Ectodermal cell (in vitro differentiated cells): Measurements from ENCODE around the gene SIGLEC8.
"Not testable (repeated sequence)": the region's sequence is repeated elsewhere in the genome, so short reads cannot be mapped to it uniquely, and the experiment has no call there.

ENCODE experiments used
- H3K27ac ChIP-seq: 2 replicates; pipeline ENCODE4 v1.7.0; 2013; ENCODE audit warnings: mild to moderate bottlenecking, low read depth, low read length; ENCODE audit not compliant: insufficient read depth, poor library complexity, severe bottlenecking
- H3K27me3 ChIP-seq: 2 replicates; pipeline ENCODE4 v1.7.0; 2013; ENCODE audit warnings: mild to moderate bottlenecking, low read length; ENCODE audit not compliant: insufficient read depth, control insufficient read depth, poor library complexity, severe bottlenecking
- H3K36me3 ChIP-seq: one replicate; pipeline ENCODE4 v1.7.0; 2013; ENCODE audit warnings: low read length; ENCODE audit not compliant: control insufficient read depth, insufficient read depth
- H3K4me1 ChIP-seq: one replicate; pipeline ENCODE4 v1.7.0; 2013; ENCODE audit warnings: low read length; ENCODE audit not compliant: control insufficient read depth, insufficient read depth
- H3K4me3 ChIP-seq: 2 replicates; pipeline ENCODE4 v1.7.0; 2013; ENCODE audit warnings: low read depth, low read length, control low read depth; ENCODE audit not compliant: insufficient read depth
- H3K9me3 ChIP-seq: 2 replicates; pipeline ENCODE4 v1.7.0; 2013; ENCODE audit warnings: mild to moderate bottlenecking, low read length, moderate library complexity; ENCODE audit not compliant: control insufficient read depth
- WGBS, 2 experiments: methylation state at CpG; one replicate each; pipeline ENCODE4 v1.1.7; 2013; ENCODE audit warnings: missing lambda C conversion rate in 2 of 2; 5-methylcytosine and 5-hydroxymethylcytosine counted together

Gene SIGLEC8

GRCh38 chr19:51448011-51448410 is 10.2 kb downstream of the SIGLEC8 start:
- Histone ChIP-seq H3K4me1 (no peaks in the 10 kb centered on the region), H3K27me3 (no peaks in the 10 kb centered on the region), H3K36me3 (no peaks in the 10 kb centered on the region), H3K9me3 (no peaks in the 10 kb centered on the region), H3K4me3 (no peak overlapping the region), H3K27ac (no peak overlapping the region)
- 88 to 92% methylated on average over 7 of the region's 7 CpGs for WGBS, 2 experiments

DNA sequence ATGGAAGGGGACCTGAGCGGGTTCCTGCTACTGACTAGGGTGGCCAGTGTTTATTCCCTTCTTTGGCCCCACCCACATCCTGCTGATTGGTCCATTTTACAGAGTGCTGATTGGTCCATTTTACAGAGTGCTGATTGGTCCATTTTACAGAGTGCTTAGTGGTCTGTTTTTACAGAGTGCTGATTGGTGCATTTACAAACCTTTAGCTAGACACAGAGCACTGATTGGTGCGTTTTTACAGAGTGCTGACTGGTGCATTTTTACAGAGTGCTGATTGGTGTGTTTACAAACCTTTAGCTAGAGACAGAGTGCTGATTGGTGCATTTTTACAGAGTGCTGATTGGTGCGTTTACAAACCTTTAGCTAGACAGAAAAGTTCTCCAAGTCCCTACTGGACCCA is 10.7 kb downstream of the SIGLEC8 start:
- WGBS, 2 experiments = 88 to 89% methylated on average over 3 of the region's 3 CpGs
- H3K4me3 ChIP-seq, H3K4me1 ChIP-seq, H3K36me3 ChIP-seq, H3K27ac ChIP-seq, H3K9me3 ChIP-seq, H3K27me3 ChIP-seq: not testable (repeated sequence)

DNA sequence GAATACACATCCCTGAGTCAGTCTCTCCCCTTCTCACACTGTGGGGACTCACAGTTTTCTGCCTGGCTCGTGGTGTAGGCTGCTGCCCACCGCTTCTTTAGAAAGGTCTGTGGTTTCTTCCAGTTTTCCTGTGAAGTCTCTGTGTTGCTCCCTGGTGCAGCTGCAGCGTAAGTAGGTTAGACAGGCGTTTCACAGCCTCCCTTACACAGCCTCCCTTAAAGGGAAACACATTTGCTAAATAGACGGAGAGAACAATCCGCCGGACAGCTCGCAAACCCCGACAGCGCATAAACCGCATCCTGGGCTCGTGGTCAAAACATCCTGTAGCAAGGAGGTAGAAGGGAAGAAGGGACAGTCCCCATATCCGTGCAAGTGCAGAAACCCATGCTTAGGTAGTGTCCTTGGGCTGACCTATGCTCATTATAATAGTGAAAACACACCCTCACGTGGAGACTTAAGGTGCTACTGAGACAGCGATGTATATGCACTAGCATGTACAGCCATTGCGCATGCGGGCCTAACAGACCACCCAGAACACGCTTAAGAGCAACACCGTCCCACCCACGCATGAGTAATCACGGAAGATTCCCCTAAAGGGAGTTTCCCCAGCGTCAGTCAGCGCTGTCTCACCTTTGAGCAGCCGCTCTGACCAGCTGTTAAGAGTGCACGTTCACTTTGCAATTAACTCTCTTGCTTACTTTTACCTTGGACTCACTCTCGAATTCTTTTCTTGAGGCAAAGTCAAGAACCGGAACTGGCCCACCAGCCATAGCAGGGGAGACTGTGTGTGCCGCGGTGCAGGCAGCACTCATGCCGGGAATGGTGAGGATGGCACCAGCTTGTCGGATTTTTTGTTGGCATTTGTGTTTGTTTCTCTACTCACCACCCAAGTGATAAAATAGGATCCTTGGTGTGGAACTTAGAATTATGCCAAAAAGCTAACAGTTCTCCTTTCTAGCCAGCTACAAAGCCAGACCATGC is 16.6 kb downstream of the SIGLEC8 start:
- Histone ChIP-seq H3K27me3 (no peaks in the 10 kb centered on the region), H3K27ac (no peak overlapping the region), H3K4me3 (no peak overlapping the region), H3K9me3 (no peaks in the 10 kb centered on the region), H3K4me1 (no peaks in the 10 kb centered on the region), H3K36me3 (no peaks in the 10 kb centered on the region)
- 85 to 88% methylated on average over 31 of the region's 31 CpGs for WGBS, 2 experiments

DNA sequence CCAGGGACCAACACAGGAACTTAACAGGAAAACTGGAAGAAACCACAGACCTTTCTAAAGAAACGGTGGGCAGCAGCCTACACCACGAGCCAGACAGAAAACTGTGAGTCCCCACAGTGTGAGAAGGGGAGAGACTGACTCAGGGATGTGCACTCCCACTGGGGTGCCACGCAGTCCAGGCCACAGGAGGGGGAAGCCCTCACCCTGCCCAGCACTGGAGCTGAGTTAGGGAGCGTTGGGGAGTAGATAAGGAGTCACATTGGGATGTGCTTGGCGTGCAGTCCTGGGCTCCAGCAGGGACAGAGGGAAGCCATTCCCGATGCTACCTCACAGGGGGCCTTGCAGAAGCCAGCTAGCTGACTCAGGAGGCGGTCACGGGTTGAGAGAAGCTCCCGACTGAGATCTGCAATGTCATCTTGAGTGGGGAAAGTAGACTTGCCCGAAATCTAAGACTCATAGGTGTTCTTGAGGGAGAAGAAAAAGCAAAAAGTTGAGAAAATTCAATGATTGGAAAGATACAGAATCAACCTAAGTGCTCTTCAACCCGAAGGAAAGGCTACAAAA is 17.3 kb downstream of the SIGLEC8 start:
- no peaks in the 10 kb centered on the region for H3K27me3 ChIP-seq
- no peaks in the 10 kb centered on the region for H3K9me3 ChIP-seq
- H3K27ac ChIP-seq = no peak overlapping the region
- no peaks in the 10 kb centered on the region for H3K4me1 ChIP-seq
- no peaks in the 10 kb centered on the region for H3K36me3 ChIP-seq
- 50 to 55% methylated on average over 11 of the region's 11 CpGs for WGBS, 2 experiments
- H3K4me3 ChIP-seq = no peak overlapping the region

GRCh38 chr19:51440052-51440451 is 18.2 kb downstream of the SIGLEC8 start:
- H3K9me3 ChIP-seq = no peaks in the 10 kb centered on the region
- H3K4me1 ChIP-seq = no peaks in the 10 kb centered on the region
- H3K36me3 ChIP-seq = no peaks in the 10 kb centered on the region
- H3K4me3 ChIP-seq = no peak overlapping the region
- 84 to 87% methylated on average over 2 of the region's 2 CpGs for WGBS, 2 experiments
- H3K27ac ChIP-seq = no peak overlapping the region
- H3K27me3 ChIP-seq = no peaks in the 10 kb centered on the region

GRCh38 chr19:51439021-51439465 is 19.2 kb downstream of the SIGLEC8 start:
- Histone ChIP-seq H3K4me3 (no peak overlapping the region), H3K4me1 (no peaks in the 10 kb centered on the region), H3K27me3 (no peaks in the 10 kb centered on the region), H3K9me3 (no peaks in the 10 kb centered on the region), H3K36me3 (no peaks in the 10 kb centered on the region), H3K27ac (no peak overlapping the region)
- WGBS, 2 experiments = 82 to 87% methylated on average over 4 of the region's 5 CpGs

- WGBS, 2 experiments = 93 to 95% methylated on average over 1 of the region's 1 CpG
Measured at GRCh38 chr19:51434456-51434855, 23.8 kb downstream of the SIGLEC8 start.

DNA sequence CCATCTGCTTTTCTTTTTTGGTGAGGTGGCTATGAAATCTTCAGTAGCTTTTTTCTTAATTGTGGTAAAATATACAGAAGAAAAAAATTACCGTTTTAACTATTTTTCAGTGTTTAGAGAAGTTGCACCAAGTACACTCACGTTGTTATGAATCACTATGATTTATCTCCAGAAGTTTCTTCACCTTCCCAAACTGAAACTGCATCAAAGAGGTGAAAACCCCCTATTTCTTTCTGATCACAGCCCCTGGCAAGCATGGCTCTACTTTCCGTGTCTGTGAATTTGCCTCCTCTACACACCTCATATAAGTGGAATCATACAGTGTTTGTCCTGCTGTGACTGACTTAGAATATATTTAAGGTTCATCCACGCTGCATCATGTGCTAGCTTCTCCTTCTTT is 25.2 kb downstream of the SIGLEC8 start:
- Histone ChIP-seq H3K9me3 (no peaks in the 10 kb centered on the region), H3K4me3 (no peak overlapping the region), H3K36me3 (no peaks in the 10 kb centered on the region), H3K4me1 (no peaks in the 10 kb centered on the region), H3K27ac (no peak overlapping the region), H3K27me3 (no peaks in the 10 kb centered on the region)
- WGBS, 2 experiments = 83 to 91% methylated on average over 3 to 4 of the region's 4 CpGs

More at GRCh38 chr19:51434456-51434855, 23.8 kb downstream of the SIGLEC8 start:
- Histone ChIP-seq H3K4me1 (no peaks in the 10 kb centered on the region), H3K36me3 (no peaks in the 10 kb centered on the region), H3K27ac (no peak overlapping the region), H3K27me3 (no peaks in the 10 kb centered on the region), H3K9me3 (no peaks in the 10 kb centered on the region), H3K4me3 (no peak overlapping the region)

DNA sequence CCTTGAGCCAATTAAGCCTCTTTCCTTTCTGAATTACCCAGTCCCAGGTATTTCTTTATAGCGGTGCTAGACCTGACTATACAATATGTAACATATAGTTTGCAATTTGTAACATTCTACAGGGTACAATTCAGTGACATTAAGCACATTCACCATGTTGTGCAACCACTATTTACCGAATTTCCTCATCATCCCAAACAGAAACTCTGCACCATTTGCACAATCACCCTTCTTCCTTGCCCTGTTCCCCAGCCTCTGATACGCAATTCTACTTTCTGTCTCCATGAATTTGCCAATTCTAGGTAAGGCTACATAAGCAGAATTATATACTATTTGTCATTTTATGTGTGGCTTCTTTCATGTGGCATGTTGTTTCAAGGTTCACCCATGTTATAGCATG is 27.1 kb downstream of the SIGLEC8 start:
- no peaks in the 10 kb centered on the region for H3K27me3 ChIP-seq
- H3K4me1 ChIP-seq = no peaks in the 10 kb centered on the region
- no peak overlapping the region for H3K4me3 ChIP-seq
- H3K36me3 ChIP-seq = no peaks in the 10 kb centered on the region
- no peak overlapping the region for H3K27ac ChIP-seq
- H3K9me3 ChIP-seq = no peaks in the 10 kb centered on the region
- WGBS, 2 experiments = 75 to 76% methylated on average over 3 of the region's 3 CpGs

DNA sequence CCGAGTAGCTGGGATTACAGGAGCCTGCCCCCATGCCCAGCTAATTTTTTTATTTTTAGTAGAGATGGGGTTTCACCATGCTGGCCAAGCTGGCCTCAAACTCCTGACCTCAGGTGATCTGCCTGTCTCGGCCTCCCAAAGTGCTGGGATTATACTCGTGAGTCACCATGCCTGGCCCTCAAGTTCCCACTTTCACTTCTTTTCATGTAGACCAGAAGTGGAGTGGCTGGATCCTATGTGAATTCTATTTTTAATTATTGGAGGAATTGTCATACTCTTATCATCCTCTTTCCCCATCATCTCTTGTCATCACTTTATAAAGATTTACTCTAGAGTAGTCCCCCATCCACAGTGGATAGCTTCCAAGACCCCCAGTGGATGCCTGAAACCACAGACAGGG is 28.0 kb downstream of the SIGLEC8 start:
- no peaks in the 10 kb centered on the region for H3K36me3 ChIP-seq
- H3K9me3 ChIP-seq = no peaks in the 10 kb centered on the region
- H3K4me1 ChIP-seq = no peaks in the 10 kb centered on the region
- 73 to 79% methylated on average over 3 of the region's 3 CpGs for WGBS, 2 experiments
- H3K27me3 ChIP-seq = no peaks in the 10 kb centered on the region
- H3K4me3 ChIP-seq = no peak overlapping the region
- H3K27ac ChIP-seq = no peak overlapping the region
